Activated naive CD4-positive, alpha-beta T cell treated with anti-CD3 and anti-CD28 coated beads for 36 hours (primary cell): Measurements from ENCODE around the gene SPATA7. TPM values are rescaled to one million over a fixed set of nuclear protein-coding genes. Genes with fewer than 3 reads are reported as not detected.

Source experiments
- CTCF ChIA-PET: fragments of 350-600 bp; sonication (Branson Sonifier 250); formaldehyde crosslinking; loops from one replicate; lab custom pipeline; 2021; ENCODE audit warnings: antibody characterized with exemption; lab: Charles Lee
- DNase-seq: peaks from one replicate; pipeline ENCODE4 v3.0.0-alpha.2; 2020
- H3K27ac Mint-ChIP-seq: one replicate; pipeline ENCODE4 v1.8.0; 2021; ENCODE audit warnings: mild to moderate bottlenecking, mixed read lengths
- H3K27me3 Mint-ChIP-seq: one replicate; pipeline ENCODE4 v1.8.0; 2021; ENCODE audit warnings: low read depth, mixed read lengths
- H3K36me3 Mint-ChIP-seq: one replicate; pipeline ENCODE4 v1.8.0; 2021; ENCODE audit warnings: low read depth, mixed read lengths
- H3K4me1 Mint-ChIP-seq: one replicate; pipeline ENCODE4 v1.8.0; 2021; ENCODE audit warnings: low read depth, mixed read lengths
- H3K4me3 Mint-ChIP-seq: one replicate; pipeline ENCODE4 v1.8.0; 2021; ENCODE audit warnings: mild to moderate bottlenecking, moderate library complexity, mixed read lengths
- H3K9me3 Mint-ChIP-seq: one replicate; pipeline ENCODE4 v1.8.0; 2021; ENCODE audit warnings: mixed read lengths
- intact Hi-C: fragments of 100-400 bp; cut with micrococcal nuclease; formaldehyde crosslinking; loops from one replicate; pipeline ENCODE4 v1.15.1; 2023
- total RNA-seq, 2 experiments: library from RNA; stranded (reverse); gene quantifications; one replicate each; pipeline ENCODE4 v1.2.3, GENCODE V29; 2021

The SPATA7 gene, protein sequence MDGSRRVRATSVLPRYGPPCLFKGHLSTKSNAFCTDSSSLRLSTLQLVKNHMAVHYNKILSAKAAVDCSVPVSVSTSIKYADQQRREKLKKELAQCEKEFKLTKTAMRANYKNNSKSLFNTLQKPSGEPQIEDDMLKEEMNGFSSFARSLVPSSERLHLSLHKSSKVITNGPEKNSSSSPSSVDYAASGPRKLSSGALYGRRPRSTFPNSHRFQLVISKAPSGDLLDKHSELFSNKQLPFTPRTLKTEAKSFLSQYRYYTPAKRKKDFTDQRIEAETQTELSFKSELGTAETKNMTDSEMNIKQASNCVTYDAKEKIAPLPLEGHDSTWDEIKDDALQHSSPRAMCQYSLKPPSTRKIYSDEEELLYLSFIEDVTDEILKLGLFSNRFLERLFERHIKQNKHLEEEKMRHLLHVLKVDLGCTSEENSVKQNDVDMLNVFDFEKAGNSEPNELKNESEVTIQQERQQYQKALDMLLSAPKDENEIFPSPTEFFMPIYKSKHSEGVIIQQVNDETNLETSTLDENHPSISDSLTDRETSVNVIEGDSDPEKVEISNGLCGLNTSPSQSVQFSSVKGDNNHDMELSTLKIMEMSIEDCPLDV
- total RNA-seq, result 1 to 10 TPM; 3.3 to 3.5 TPM

DNA sequence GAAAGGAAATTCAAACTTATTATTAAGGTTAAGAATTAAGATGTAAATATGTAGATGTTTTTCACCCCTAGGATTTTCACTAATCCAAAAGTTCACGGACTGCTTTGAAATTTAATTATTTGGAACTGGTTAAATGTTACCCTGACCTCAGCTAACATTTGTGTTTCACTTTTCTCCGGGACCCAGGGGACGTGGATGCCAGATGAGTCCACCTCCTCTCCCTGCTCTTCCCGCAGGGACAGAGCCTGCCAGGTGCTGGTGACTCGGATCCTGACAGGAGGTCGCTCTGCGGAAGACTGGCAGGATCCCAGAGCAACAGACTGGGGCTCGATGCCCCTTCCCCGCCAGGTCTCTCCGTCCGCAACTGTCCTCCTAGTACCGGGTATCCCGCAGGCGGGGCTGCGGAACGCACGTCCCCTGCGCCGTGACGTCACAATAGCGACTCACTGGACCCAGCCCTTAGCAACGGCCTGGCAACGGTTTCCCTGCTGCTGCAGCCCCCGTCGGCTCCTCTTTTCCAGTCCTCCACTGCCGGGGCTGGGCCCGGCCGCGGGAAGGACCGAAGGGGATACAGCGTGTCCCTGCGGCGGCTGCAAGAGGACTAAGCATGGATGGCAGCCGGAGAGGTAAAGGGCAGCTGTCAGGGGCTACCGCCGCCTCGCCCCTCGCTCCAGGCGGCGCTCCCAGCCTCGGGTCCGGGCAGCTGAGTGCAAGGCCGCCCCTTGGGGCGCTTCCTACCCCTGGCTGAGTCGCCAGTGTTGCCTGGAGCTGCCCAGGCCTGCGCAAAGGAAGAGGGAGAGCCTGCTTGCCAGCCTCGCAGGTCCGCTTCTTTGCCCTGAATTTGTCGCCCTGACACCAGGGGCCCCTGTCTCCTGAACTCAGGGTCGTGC, at the start of gene SPATA7:
Gene SPATA7, plus strand, starts transcription at position 446 of the 890 bp plus-strand sequence. Its CDS starts 162 bp downstream, at position 608.
- H3K27ac Mint-ChIP-seq, result peak within 1 kb of the TSS; percentile 56
- H3K36me3 Mint-ChIP-seq, result no peaks in the 10 kb centered on the region
- peak; percentile 89 for DNase-seq
- intact Hi-C loops, result loop anchor here (5.0 to 10.0 kb wide), 3 partner anchors 177 to 431 kb away; partner anchors contain the start of genes GALC and ZC3H14
- CTCF ChIA-PET, result interaction anchor here (0.6 kb wide), 1 partner anchor 32 kb away, joined by 3 read pairs; no protein-coding TSS in a partner anchor
- no peaks in the 10 kb centered on the region for H3K9me3 Mint-ChIP-seq
- peaks cover 9% of the 10 kb centered on the region for H3K4me1 Mint-ChIP-seq
- no peaks in the 10 kb centered on the region for H3K27me3 Mint-ChIP-seq
- H3K4me3 Mint-ChIP-seq, result peak within 1 kb of the TSS; percentile 93

DNA sequence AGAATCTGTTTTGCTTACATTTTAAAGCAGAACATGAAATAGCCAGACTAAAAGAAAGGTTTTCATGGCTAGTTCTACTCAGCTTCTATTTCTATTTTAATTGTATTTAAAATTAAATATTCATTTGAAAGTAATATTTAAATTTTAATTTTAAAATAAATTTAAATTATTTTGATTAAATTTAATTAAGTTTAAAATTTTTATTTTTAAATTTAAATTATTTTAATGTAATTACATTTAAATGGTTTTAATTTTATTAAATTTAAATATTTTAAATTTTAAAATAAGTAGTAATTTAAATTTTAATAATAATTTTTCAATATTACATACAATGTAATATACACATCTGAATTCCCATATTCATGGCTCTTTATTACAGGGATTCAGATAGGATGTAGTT, 45.1 kb upstream of the SPATA7 start:
- Mint-ChIP-seq H3K27me3 (peaks cover 4% of the 10 kb centered on the region), H3K36me3 (no peaks in the 10 kb centered on the region), H3K27ac (no peak overlapping the region), H3K4me3 (no peak overlapping the region), H3K4me1 (no peaks in the 10 kb centered on the region), H3K9me3 (no peaks in the 10 kb centered on the region)
- CTCF ChIA-PET, result no interaction called here
- intact Hi-C loops, result no loop called here
- no peak for DNase-seq

DNA sequence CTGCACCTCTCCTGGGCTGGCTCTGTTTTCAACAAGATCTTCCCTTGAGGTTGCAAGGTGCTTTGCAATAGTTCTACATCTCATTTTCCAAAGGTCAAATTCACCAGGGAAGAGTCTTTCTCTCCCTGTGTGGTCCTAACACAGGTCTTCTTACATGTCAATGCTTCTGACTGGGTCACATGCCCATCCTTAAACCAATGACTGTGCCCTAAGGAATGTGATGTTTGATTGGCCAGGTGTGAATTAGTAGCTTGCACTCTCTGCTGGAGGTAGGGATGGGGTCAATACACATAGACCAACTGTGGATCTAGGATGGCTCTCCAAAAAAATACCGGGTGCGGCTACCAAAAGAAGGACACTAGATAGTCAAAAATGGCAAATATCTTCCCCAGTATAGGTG, 42.5 kb upstream of the SPATA7 start:
- no peak overlapping the region for H3K27ac Mint-ChIP-seq

DNA sequence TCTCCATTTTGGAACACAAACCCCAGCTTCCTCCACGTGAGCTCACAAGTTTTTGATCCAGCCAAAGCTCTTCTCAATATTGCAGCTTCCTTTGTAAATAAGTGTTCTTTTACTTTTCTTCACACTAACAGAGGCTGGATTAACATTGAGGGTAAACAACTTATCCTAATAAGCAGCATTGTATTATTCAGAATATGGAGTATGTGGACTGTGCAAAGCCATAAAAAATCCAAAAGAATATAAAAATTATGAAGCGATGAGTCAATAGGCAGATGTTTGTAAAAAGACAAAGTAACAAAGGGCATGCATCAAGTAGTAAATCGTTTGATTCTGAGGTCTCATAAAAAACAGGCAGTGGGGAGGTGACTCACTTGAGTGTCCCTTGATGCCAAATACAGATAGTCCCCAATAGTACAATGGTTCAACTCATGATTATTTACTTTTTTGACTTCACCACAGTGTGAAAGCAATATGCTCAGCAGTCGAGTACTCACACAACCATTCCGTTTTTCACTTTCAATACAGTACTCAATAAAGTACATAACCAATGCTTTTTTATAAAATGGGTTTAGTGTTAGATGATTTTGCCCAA, 39.3 kb upstream of the SPATA7 start:
- no peak overlapping the region for H3K27ac Mint-ChIP-seq
- intact Hi-C loops, result no loop called here
- no peak overlapping the region for H3K4me3 Mint-ChIP-seq
- H3K36me3 Mint-ChIP-seq, result no peaks in the 10 kb centered on the region
- no peak for DNase-seq
- no peaks in the 10 kb centered on the region for H3K9me3 Mint-ChIP-seq
- no peaks in the 10 kb centered on the region for H3K27me3 Mint-ChIP-seq
- CTCF ChIA-PET, result no interaction called here
- H3K4me1 Mint-ChIP-seq, result no peaks in the 10 kb centered on the region

More for the DNA sequence above, 42.5 kb upstream of the SPATA7 start:
- intact Hi-C loops, result no loop called here
- no peaks in the 10 kb centered on the region for H3K36me3 Mint-ChIP-seq
- H3K27me3 Mint-ChIP-seq, result peaks cover 4% of the 10 kb centered on the region
- H3K9me3 Mint-ChIP-seq, result no peaks in the 10 kb centered on the region
- H3K4me1 Mint-ChIP-seq, result no peaks in the 10 kb centered on the region
- H3K4me3 Mint-ChIP-seq, result no peak overlapping the region
- no peak for DNase-seq
- CTCF ChIA-PET, result no interaction called here

DNA sequence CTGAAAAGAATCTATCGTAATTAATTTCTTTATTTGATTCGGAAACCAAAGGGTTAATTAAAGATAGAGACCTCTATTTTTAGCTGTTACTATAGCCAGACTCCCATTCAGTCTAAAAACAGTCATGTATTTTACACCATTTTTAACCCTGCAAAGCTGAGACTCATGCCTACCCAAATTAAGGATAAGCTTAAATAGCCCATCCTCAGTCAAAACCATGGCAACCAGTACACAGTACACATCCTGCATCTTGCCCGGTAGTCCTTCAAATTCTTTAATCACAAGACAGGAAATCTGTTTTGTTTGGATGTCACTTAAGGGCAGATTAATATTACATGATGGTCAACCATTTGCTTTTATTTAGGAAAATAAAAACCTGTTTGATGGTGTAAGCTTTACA, 36.9 kb upstream of the SPATA7 start:
- Mint-ChIP-seq H3K9me3 (no peaks in the 10 kb centered on the region), H3K36me3 (no peaks in the 10 kb centered on the region), H3K27ac (no peak overlapping the region), H3K27me3 (no peaks in the 10 kb centered on the region), H3K4me3 (no peak overlapping the region), H3K4me1 (no peaks in the 10 kb centered on the region)
- CTCF ChIA-PET, result no interaction called here
- intact Hi-C loops, result no loop called here
- no peak for DNase-seq

DNA sequence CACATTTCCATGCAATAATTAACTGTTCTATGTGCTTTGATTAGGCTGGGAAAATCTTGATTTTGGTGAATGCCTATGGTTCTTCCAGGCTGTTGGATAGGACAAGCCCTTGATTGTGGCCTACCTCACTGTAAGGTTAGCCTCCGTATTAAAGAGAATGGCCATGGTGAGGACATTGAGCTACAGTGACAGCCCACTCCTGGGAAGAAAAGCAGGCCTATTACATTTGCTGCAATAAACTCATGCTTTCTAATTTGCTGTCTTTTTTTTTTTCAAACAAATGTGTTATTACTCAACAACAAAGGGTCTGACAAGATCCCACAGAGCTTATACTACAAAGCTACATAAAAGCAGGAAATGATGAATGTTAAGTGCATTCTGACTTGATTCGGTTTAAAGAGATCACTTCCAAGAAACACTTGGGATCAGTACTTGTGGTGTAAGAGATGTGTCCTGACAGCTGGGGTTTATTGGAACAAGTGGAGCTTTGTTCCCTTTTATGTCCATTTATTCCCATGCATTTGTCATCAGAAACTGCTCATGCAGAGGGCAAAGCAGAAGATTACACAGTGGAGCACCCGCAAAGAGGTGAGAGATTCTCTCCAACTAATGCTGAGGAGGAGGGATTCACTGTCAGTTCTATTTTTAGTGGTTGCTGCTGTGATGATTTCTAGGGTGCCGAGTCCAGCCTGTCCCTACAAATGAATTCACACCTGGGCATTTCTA, 33.3 kb upstream of the SPATA7 start:
- Mint-ChIP-seq H3K27me3 (no peaks in the 10 kb centered on the region), H3K4me1 (no peaks in the 10 kb centered on the region), H3K27ac (no peak overlapping the region), H3K36me3 (no peaks in the 10 kb centered on the region), H3K9me3 (no peaks in the 10 kb centered on the region), H3K4me3 (no peak overlapping the region)
- CTCF ChIA-PET, result interaction anchor here (0.6 kb wide), 1 partner anchor 556 kb away, joined by 3 read pairs; no protein-coding TSS in a partner anchor
- intact Hi-C loops, result no loop called here
- no peak for DNase-seq

DNA sequence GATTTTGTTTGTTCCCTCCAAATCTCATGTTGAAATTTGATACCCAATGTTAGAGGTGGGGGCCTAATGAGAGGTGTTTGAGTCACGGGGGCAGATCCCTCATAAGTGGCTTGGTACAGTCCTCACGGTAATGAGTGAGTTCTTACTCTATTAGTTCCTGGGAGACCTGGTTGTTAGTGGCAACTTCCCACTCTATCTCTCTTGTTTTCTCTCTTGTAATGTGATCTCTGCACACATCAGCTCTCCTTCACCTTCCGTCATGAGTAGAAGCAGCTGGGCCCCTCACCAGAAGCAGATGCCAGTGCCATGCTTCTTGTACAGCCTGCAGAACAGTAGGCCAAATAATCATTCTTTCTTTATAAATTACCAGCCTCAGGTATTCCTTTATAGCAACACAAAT, 32.8 kb upstream of the SPATA7 start:
- no peak for DNase-seq
- Mint-ChIP-seq H3K4me1 (no peaks in the 10 kb centered on the region), H3K36me3 (no peaks in the 10 kb centered on the region), H3K27me3 (no peaks in the 10 kb centered on the region), H3K4me3 (no peak overlapping the region), H3K9me3 (no peaks in the 10 kb centered on the region), H3K27ac (no peak overlapping the region)
- intact Hi-C loops, result no loop called here
- CTCF ChIA-PET, result interaction anchor here (0.6 kb wide), 2 partner anchors 33 to 557 kb away, joined by 3 read pairs; partner anchors contain the start of gene SPATA7

DNA sequence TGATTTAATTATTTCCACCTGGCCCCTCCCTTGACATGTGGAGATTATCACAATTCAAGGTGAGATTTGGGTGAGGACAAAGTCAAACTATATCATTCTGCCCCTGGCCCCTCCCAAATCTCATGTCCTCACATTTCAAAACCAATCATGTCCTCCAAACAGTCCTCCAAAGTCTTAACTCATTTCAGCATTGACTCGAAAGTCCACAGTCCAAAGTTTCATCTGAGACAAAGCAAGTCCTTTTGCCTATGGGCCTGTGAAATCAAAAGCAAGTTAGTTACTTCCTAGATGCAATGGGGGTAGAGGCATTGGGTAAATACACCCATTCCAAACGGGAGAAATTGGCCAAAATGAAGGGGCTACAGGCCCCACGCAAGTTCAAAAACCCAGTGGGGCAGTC, 31.1 kb upstream of the SPATA7 start:
- no peaks in the 10 kb centered on the region for H3K27me3 Mint-ChIP-seq
- CTCF ChIA-PET, result no interaction called here
- DNase-seq, result no peak
- intact Hi-C loops, result no loop called here
- H3K4me3 Mint-ChIP-seq, result no peak overlapping the region
- no peaks in the 10 kb centered on the region for H3K36me3 Mint-ChIP-seq
- no peaks in the 10 kb centered on the region for H3K4me1 Mint-ChIP-seq
- H3K27ac Mint-ChIP-seq, result no peak overlapping the region
- no peaks in the 10 kb centered on the region for H3K9me3 Mint-ChIP-seq

DNA sequence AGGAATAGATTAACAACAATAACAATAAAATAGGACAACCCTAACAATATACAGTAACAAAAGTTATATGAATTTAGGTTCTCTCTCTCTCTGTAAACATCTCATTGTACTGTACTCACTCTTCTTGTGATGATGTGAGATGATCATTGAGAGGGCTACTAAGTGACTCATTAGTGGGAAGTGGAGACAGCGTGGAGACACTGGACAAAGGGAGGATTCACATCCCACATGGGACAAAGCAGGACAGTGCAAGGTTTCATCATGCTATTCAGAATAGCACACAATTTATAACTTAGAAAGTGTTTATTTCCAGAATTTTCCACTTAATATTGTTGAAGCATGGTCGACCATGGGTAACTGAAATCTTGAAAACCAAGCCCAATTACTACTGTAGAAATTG, 26.0 kb upstream of the SPATA7 start:
- no peaks in the 10 kb centered on the region for H3K36me3 Mint-ChIP-seq
- H3K9me3 Mint-ChIP-seq, result peaks cover 2% of the 10 kb centered on the region
- no peak for DNase-seq
- no peak overlapping the region for H3K27ac Mint-ChIP-seq
- intact Hi-C loops, result no loop called here
- H3K4me3 Mint-ChIP-seq, result no peak overlapping the region
- CTCF ChIA-PET, result no interaction called here
- H3K27me3 Mint-ChIP-seq, result no peaks in the 10 kb centered on the region
- no peaks in the 10 kb centered on the region for H3K4me1 Mint-ChIP-seq

DNA sequence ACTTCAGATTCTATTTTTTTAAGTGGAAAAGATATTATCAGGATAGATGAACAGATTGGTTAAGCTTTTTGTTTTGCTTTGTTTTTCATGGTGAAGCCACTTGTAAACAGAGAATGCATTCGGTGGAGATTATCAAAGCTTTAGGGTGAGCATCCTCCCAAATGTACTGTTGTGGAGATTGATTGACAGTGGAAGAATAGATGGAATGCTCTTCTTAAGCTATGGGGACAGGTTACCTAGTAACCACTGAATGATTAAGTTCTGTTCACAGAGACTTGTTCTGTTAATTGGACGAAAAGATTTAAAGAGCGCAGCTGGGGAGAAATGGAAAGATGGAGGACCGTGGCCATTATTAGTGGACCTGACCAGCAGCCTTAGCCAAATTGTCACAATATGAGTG, 21.8 kb upstream of the SPATA7 start:
- Mint-ChIP-seq H3K4me3 (no peak overlapping the region), H3K27me3 (peaks cover 4% of the 10 kb centered on the region), H3K27ac (no peak overlapping the region), H3K36me3 (no peaks in the 10 kb centered on the region), H3K4me1 (no peaks in the 10 kb centered on the region), H3K9me3 (peaks cover 2% of the 10 kb centered on the region)
- intact Hi-C loops, result no loop called here
- CTCF ChIA-PET, result interaction anchor here (0.8 kb wide), 1 partner anchor 224 kb away, joined by 5 read pairs; no protein-coding TSS in a partner anchor
- no peak for DNase-seq

DNA sequence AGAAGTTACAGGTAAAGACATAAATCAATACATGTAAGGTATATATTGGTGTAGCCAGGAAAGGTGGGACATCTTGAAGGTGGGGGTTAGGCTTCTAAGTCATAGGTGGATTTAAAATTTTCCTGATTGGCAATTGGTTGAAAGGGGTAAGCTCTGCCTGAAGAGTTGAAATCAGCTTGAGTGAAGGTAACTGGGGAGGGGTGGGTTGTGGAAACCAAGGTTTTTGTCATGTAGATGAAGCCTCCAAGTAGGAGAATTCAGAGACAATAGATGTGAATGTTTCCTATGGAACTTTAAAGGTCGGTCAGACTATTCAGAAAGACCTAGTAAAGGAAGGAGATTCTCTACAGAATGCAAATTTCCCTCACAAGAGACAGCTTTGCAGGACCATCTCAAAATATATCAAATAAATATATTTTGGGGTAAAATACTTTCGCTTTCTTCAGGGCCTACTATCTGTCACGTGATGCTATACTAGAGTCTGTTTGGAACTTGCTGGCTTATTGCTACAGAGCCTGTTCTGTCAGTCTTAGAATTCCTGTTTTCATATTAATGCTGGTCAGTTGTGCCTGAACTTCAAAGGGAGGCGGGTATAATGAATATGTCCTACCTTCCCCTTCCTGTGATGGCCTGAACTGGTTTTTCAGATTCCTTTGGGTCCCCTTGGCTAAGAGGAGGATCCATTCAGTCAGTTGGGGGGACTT, 20.6 kb upstream of the SPATA7 start:
- no peak overlapping the region for H3K4me3 Mint-ChIP-seq
- DNase-seq, result no peak
- no peaks in the 10 kb centered on the region for H3K4me1 Mint-ChIP-seq
- CTCF ChIA-PET, result no interaction called here
- no peak overlapping the region for H3K27ac Mint-ChIP-seq
- H3K36me3 Mint-ChIP-seq, result no peaks in the 10 kb centered on the region
- H3K9me3 Mint-ChIP-seq, result peaks cover 2% of the 10 kb centered on the region
- H3K27me3 Mint-ChIP-seq, result peaks cover 9% of the 10 kb centered on the region
- intact Hi-C loops, result no loop called here
